VCaP (cell line): ENCODE results near the gene RNASE9.
"Not testable (repeated sequence)": the region's sequence is repeated elsewhere in the genome, so short reads cannot be mapped to it uniquely, and the experiment has no call there.

Experiments used
- H3K27ac ChIP-seq: fragments of 450-650 bp; 2 replicates; pipeline ENCODE4 v1.5.1; 2017
- CTCF ChIP-seq: fragments of 450-650 bp; conservative IDR thresholded peaks from 2 replicates; pipeline ENCODE4 v1.5.1; 2017; ENCODE audit warnings: mild to moderate bottlenecking, moderate library complexity

The RNASE9 gene

GRCh38 chr14:20508367-20508766 is 52.5 kb downstream of the RNASE9 start:
- no peak overlapping the region for H3K27ac ChIP-seq
- TF ChIP-seq CTCF, result no peak

GRCh38 chr14:20507537-20507936 is 53.3 kb downstream of the RNASE9 start:
- H3K27ac ChIP-seq, result not testable (repeated sequence)

GRCh38 chr14:20506752-20507151 is 54.1 kb downstream of the RNASE9 start:
- H3K27ac ChIP-seq, result not testable (repeated sequence)

GRCh38 chr14:20506276-20506675 is 54.6 kb downstream of the RNASE9 start:
- not testable (repeated sequence) for H3K27ac ChIP-seq
